ENCODE results near the gene CBLB.
A peak's percentile ranks its signal among the peaks of the same experiment; 100 is the strongest.

The CBLB gene

DNA sequence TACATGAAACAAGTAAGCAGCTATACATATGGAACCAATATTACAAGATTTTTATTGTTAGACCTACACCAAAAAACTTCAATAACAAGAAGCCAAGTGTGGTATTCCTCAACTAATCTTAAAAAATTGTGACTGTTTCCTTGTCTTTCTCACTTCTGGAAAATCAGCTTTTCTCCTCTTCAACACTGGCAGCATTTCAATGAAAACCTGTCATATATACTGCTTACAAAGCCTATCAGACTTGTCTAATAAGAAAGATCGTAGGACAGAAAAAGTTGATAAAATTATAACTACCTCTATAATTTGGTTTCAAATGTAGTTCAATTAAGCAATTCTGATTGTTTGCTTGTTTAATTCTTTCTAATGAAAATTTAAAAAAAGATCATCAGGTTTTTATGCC, 55.1 kb downstream of the CBLB start:
- no peak for DNase-seq

DNA sequence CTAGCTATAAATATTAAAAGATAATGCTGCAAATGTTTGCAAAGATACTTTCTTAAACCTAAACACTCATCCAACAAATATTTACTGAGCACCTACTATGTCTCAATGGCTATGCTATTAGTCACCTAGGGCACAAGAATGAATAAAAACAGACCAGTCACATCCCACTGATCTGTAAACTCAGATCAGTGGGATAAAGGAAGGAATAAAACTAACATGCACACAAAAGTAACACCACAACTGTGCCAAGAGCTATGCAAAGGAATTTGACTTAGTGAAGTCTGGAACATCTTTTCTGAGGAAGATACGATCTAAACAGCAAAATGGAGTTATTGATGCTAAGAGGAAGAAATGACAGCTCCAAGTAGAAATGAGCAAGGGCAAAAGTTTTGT, 56.6 kb downstream of the CBLB start:
- no peak for DNase-seq

DNA sequence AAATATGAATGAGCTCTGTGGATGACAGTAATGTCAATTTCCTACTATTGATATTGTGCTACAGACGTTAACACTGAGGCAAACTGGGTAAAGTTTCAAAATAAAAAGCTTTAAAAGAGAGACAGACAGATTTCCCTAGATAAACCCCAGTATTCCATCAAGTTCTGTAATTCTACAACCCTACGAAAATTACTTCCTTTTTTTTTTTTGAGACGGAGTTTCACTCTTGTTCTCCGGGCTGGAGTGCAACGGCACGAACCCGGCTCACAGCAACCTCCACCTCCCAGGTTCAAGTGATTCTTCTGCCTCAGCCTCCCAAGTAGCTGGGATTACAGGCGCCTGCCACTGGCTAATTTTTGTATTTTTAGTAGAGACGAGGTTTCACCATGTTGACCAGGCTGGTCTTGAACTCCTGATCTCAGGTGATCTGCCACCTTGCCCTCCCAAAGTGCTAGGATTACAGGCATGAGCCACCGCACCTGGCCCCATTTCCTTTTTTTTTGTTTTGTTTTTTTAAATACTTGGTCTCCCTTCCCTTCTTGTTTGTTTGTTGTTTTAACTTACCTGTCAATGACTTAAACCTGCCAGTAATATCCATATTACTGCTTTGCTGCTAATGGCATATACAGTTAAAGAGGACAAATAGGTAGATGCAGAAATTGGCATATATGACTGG, 57.2 kb downstream of the CBLB start:
- no peak for DNase-seq

DNA sequence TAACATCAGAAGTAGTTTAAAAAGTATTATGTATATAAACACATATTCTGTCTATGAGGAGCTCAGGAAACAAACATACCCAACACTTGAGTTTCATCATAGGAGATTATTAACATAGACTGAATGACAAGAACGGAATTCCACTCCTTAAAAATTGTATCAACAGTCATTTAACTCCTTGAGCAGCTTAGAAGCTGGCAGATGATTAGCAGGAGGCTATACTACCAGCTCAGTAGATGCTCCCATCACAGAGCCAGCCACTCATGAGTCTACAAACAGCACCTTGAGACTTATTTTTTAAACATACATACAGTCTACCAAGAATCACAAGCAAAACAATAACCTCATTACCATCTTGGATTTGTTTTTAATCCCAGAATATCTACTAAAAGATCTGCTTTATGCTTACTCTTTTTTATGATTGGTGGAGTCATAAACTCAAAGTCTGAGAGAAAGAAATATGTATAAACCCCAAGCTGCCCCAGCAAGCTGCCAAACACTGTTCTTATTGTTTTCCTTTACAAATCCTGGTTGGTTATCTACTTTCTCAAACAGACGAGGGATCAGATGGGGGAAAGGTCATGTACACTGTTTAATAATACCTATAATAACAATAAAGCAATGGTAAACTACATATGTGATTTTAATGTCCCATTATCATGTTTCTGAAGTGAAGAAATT, 59.5 kb downstream of the CBLB start:
- DNase-seq: no peak

DNA sequence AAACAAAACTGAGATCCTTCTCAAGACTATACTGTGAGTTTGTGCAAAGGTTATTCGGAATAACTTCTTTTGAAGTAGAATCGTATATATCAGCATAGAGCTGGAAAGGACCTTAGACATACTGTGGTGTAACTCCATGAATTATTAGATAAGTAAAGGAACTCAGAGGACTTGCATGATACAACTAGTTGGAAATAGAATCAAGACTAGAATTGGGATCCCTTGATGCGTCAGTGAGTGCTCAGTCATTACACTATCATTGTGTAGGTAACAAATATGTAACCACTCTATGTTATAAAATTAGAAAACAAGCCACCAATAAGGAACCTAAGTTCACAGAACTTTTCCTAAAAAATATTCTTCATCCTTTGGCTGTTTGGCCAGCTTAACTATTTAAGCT, 61.1 kb downstream of the CBLB start:
- DNase-seq: no peak

DNA sequence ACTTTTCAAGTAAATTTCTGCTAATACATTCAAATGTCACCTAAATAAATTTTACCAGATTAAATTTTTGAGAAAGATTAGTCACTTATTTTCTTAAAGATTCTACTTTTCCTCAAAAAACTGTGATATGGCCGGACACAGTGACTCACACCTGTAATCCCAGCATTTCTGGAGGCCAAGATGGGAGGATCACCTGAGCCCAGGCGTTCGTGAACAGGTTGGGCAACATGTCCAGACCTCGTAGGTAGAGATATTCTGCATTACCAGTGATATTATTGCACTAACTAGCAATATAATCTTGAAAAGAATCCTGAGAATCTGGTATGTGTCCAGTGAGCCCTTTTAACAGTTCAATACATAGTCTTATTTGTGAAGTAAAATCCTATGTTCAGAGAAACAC, 61.7 kb downstream of the CBLB start:
- no peak for DNase-seq

DNA sequence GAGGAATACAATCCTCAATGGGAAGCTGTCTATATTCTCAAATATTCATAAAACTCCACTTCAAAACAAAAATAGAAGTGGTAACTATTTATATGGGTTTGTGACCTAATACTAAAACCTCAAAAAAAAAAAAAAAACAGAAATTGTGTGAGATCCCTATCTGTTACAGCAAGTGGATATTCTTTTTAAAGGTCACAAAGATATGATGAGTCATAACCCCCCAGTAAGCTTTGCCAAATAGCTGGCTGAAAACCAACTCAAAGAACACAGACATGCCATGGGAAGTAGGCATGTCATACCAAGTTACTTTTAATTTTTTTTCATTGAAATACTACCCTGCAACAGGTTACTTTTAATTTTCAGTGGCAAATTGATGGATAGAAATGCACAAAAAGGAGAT, 62.5 kb downstream of the CBLB start:
- peak in 1 of 2 experiments; percentile 18 for DNase-seq

DNA sequence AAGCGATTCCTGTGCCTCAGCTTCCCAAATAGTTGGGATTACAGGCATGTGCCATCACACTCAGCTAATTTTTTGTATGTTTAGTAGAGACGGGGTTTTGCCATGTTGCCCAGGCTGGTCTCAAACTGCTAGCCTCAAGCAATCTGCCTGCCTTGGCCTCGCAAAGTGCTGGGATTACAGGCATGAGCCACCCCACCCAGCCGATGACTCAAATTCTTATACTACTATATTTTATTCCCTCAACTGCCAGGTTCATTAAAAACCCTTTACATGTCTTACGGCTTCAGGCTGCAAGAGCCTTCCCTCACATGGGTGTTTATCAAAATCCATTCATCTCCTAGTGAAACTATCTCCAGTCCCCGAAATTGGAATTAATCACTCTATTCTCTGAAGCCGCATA, 63.4 kb downstream of the CBLB start:
- DNase-seq: no peak

DNA sequence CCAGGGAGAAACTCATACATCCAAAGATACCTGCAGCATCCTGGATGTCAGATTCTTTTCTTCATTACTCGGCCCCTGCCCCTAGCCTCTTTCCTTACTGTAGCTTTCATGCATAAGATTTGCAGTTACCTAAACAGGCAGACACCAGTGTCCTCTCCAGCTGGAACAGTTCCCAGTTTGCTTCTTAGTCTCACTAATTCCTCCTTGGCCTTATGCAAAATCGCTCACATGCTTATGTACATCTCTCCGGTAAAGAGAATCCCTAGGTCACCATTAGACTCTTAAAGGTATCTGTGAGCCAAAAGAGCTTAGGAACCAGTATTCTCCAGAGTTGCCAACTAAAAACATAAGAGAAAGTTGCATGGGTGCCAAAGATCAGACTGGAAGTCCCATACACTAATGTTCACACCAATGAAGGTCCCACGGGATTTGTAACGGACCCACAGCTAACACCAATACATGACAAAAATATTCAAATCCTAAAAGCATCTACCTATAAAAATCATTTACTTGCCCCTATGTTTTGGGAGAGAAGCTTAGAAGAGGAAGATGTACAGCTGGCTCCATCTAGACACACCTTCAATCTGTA, 66.6 kb downstream of the CBLB start:
- no peak for DNase-seq

DNA sequence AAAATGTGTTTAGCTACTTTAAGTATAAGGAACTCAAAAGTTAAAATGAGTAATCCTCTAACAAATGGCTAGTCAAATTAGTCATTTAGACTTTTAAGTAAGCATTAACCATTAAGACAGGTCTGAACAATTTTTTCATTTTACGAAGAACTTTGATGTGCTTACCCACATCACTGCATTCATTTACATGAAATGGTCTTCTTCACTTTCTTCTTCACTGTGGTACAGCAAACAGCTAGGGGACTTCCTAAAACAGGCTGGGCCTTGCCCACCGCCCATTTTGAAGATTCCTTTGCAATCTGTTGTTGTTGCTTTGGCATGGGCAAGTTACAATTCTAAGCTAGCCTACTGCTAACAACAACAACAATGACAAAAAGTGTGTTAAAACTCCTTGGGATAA, 67.4 kb downstream of the CBLB start:
- DNase-seq: no peak

DNA sequence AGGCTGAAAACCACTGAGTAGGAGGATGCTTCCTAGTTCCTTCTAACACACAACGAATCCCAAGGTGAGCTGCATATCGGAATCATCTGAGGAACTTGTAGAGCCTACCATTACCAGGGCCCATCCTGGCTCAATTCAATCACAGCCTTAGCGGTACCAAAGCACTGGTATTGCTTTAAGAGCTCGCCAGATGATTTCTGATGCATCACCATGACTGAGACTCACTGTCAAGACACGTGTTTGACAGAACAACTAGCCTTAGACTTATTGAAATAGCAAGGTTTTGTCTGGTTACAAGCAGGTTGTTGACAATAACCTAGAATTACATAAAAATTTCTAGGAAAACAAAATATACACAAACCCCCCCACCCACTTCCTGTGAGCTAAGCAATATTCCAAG, 68.5 kb downstream of the CBLB start:
- DNase-seq: no peak

DNA sequence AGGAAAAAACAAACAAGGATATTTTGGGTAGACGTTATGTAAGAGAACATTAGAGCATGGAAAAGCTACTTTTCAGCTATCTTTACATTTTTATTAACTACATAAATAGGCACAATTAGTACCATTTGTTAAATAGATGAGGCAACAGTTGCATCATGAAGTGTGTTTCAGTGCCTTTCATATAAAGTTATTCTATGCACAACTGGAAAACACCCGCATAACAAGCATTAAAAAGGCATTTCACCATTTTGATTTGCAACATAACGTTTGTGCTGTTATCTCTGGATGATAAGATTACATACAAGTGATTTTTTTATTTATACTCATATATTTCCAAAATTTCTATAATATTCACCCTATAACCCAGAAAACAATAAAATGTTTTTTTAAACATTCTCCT, 69.5 kb downstream of the CBLB start:
- DNase-seq: no peak

DNA sequence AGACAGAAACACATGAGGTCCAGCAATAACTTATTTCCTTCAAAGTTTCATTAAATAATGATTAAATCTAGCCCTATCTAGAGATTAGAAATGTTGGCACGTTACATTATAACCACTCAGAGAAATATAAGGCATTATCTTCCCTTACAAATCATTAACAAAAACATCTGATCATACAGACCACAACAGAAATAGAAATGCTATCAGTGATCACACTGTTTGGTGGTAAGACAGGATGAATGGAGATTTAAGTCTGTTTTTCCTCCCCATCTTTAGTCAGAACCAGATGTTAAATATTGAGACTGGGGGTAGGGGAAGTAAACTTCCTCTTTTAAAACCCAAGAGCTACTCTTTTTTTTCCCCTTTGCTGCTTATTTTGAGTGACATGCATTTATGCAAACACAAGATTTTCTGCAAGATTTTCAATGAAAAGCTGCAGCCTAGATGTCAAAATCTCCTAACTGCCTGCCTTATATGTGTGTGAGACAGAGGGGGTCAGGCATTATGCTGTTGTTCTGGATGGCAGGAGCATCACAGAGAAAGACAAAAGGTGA, 70.4 kb downstream of the CBLB start:
- no peak for DNase-seq

DNA sequence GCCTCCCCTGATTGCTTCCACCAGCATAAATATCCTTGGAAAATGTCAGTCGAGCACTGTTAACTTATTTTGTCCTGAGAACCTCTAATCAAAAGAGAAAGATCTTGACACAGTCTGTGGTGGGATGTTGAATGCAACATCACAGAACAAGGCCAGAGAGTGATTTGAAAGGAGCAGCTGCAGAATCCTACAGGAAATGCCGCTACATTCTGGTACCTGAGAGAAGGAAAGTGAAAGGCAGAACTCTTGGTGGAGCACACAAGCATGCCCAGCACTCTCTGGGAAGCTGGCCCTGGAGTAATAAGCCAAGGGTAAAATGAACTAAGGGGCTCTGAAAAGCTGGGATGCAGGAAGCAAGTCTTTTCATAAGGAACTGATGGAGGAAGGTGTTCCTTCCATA, 75.8 kb downstream of the CBLB start:
- no peak for DNase-seq

DNA sequence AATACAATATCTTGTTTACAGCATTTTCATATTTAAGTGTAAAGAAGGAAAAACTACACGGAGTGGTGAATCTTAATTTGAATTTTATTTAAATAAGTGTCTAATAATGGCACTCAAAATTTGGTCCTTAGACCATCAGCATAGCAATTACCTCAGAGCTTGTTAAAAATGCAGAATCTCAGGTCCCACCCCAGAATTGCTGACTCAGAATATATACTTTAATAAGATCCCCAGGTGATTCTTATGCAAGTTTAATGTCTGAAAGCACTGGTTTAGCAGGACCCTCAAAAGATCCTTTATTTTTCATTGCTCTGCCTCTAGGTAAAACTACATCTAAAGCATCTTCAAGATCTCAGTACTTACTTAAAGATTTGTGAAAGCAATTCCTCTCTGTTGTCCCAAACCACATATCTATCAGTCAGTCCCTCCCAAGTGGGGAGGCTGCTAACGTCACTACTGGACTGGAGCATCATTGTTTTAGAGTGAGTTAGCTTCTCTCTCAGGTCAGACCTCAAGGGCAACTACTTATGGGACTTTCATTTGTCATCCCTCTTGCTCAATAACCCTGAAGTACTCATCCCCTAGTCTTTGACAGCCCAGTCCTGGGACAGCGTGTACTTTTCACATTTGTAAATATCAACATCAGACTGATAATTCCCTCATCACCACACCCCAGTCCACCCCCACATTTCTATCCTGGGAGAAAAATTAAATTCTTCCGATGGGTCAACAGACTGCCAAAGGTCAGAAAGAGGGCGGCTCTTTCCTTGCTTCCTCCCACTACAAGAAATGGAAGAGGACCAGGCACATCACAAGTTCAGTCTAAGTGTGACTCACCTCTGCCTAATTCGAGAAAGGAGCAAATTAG, 76.7 kb downstream of the CBLB start:
- no peak for DNase-seq

DNA sequence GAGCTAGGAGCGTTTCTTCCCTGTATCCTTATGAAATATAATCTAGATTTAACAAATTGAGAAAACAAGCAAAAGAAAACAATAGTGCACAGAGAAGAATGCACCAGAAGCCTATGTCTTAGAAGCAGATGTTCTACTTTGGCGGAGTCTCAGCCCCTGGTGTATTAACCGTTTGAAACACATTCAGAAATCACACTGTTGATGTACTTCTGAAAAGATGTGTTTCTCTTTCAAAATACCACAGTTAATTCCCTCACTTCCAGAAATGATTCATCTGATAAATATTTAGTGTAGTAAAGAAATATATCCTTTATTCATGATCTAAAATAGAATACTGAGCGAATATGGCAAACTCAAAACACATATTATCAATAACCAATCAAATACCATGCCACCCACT, 77.7 kb downstream of the CBLB start:
- no peak for DNase-seq

DNA sequence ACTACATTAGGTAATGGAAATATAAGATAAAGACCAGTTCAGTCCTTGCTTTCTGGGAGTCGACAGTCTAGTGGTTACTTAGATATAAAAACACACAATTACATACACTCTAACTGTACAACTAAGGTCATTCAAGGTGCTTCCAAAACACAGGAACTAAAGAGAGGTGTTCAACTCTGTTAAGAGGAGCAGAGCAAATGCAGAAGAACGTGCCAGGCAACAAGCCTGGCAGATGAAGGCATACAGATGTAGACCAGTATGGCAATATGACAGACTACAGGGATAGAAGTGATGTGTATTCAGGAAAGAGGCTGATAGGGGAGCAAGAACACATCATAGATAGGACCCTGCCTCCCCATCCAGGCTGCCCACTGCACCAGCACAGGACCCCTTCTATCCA, 78.3 kb downstream of the CBLB start:
- no peak for DNase-seq

DNA sequence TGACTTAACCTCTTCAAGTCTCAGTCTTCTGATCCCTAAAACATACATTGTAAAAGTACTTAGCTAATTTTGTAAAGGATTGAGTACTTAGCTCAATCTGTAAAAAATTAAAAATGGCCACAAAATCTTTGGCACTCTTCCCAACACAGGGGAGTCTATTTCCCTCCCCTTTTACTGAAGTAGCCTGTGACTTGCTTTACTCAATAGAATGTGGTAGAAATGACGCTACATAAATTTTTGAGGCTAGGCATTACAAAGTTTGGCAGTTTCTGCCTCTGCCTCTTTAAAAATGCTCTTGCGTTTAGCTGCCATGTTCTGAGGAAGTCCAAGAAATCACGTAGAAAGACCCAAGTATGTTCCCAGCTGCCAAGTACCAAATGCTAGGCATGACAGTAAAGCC, 80.2 kb downstream of the CBLB start:
- no peak for DNase-seq

DNA sequence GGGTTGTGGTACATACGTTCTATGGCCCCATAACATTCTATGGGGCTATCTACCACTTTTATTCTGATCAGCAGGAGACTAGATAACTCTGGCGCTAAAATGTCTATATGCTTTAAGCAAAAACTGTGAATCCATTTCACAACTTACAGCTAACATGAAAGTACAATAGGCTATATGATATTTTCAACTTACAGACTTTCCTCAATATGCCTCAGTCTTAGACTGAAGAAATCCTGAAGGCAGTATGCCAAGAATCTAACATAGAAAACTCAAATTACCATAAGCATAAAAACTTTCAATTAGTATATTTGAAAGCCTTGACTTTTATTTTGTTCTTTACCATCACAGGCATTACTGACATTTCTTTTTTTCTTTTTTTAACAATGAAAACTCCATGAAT, 81.4 kb downstream of the CBLB start:
- DNase-seq: no peak

DNA sequence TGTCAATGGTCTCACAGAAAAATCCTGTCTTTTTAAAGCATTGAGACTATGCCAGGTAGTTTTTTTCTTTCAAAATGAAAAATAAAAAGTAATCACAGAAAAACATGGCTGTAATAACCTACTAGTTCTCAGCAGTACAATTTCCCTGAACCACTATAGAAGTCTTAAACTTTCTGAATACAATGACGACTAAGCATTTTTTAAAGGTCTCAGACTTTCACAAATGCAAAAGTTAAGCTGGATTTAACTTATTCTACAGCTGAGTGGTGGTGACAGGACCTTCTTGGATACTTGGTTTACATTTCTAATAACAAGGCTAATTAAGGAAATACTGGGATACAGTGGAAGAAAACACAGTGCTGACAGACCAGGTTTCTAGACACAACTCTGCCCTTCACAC, 81.8 kb downstream of the CBLB start:
- no peak for DNase-seq

DNA sequence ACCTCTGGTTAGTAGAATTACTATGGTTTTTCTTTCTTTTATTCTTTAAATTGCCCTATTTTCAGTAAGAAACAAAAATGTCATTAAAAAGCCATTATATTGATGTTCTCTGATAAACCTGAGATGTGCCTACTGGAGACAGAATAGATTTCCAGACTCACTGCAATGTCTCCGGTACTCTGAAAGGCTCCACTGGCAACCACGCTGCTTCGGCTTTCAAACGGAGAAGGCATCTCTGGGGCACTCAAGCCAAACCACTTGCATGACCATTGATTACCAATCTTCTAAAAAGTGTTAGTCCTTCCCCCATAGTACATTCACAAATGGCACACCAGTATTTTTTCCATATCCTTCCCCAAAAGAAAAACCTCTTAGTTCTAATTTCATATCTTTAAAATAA, 82.6 kb downstream of the CBLB start:
- no peak for DNase-seq

DNA sequence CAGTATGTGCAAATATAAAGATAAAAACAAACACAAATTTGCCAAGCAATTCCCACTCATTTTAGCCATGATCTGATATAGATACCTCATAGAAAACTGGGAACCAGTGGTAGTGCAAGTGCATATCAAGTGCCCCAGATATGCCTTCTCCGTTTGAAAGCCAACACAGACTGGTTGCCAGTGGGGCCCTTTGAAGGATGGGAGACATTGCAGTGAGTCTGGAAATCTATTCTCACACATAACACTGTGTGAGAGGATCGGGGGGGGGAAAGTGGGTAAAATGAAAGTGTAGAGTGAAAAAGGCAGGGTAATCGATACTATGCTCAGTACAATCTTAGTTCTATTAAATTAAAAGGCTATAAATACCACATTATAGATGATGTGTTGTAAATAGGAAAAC, 83.0 kb downstream of the CBLB start:
- DNase-seq: no peak

DNA sequence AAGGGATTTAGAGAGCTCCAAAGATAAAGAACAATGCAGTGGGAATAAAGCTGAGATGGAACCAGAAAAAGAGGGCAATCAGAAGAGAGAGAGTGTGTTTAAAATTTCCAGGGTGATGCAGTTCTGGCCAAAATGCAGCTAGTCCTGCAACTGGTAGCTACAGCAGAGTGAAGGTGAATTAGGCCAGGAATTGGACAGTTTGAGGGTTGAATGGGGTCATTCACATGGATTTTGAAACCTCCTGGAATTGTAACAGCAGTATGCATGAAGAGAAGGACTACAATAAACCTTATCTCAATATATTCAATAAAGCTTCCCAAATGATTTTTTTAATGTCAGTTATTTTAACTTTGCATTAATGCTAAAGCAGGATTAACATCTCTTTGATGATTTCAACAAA, 85.2 kb downstream of the CBLB start:
- DNase-seq: no peak
